Adrenal gland (tissue), 12 donors: ENCODE data around the gene FCSK. TPM values are rescaled to one million over a fixed set of nuclear protein-coding genes. Genes with fewer than 3 reads are reported as not detected.

Source experiments
- DNase-seq, 7 donors: peaks; one replicate each; pipeline ENCODE4 v3.0.0-alpha.2; 2019 to 2020
- H3K27ac ChIP-seq, 5 donors: fragments of 200-600 bp; sonication (generic) in 4 of 5; 1 replicate in 3 of 5; 2 replicates in 2 of 5; pipeline versions ENCODE4 v1.5.1 to v1.8.0; 2016 to 2020; ENCODE audit warnings: mild to moderate bottlenecking in 1 of 5
- H3K27me3 ChIP-seq: fragments of 200-600 bp; 2 replicates; pipeline ENCODE4 v1.8.0; 2021
- H3K36me3 ChIP-seq, 2 donors: fragments of 200-600 bp; replicated peaks in 1 of 2; 1 replicate in 1 of 2; 2 replicates in 1 of 2; pipeline versions ENCODE4 v1.5.1 to v1.8.0; 2018 to 2022
- H3K4me1 ChIP-seq, 2 donors: fragments of 200-600 bp; replicated peaks in 1 of 2; 1 replicate in 1 of 2; 2 replicates in 1 of 2; pipeline versions ENCODE4 v1.5.1 to v1.8.0; 2018 to 2021
- H3K4me3 ChIP-seq, 4 donors: fragments of 200-600 bp; sonication (generic) in 3 of 4; one replicate each; pipeline ENCODE4 v1.5.1; 2016 to 2018
- H3K9me3 ChIP-seq, 3 donors: fragments of 200-600 bp; sonication (generic) in 1 of 3; replicated peaks in 1 of 3; 1 replicate in 2 of 3; 2 replicates in 1 of 3; pipeline versions ENCODE4 v1.5.1 to v1.8.0; 2016 to 2021
- POLR2A ChIP-seq, 2 donors: fragments of 450-650 bp; IDR thresholded peaks; one replicate each; pipeline ENCODE4 v1.6.1; 2017; ENCODE audit warnings: antibody characterized with exemption in 2 of 2, mild to moderate bottlenecking in 2 of 2, moderate library complexity in 1 of 2
- WGBS, 4 donors: extraction: QIAGEN DNeasy Blood & Tissue Kit in 2 of 4; methylation state at CpG; one replicate each; pipeline versions ENCODE4 v1.1.5 to v1.1.7; 2013 to 2017; 5-methylcytosine and 5-hydroxymethylcytosine counted together
- intact Hi-C, 2 donors: fragments of 100-400 bp; cut with DNase I; formaldehyde crosslinking; loops; one replicate each; pipeline versions ENCODE4 v1.14.1 to v1.15.0; 2022 to 2023
- polyA plus RNA-seq, 3 donors: library from polyadenylated mRNA; stranded (reverse); fragments of 200-250 nt in 2 of 3; fragments of 350-450 nt in 1 of 3; fragmentation: Illumina TruSeq in 1 of 3; extraction: RNeasy Lipid Tissue Mini Kit (QIAGEN cat#74804) in 1 of 3; gene quantifications; one replicate each; pipeline ENCODE4 v1.2.3, GENCODE V29; 2013 to 2014
- total RNA-seq, 9 donors: library from RNA; depleted of rRNA in 4 of 9; stranded (reverse); fragments of >200 nt in 4 of 9; fragments of 120-200 nt in 1 of 9; fragmentation: NEBNext Ultra II Directional in 1 of 9; extraction: Animal tissue kit (Norgen Biotek cat#: 25700) in 1 of 9; gene quantifications; one replicate each; pipeline versions ENCODE4 v1.1.0 to v1.2.4, GENCODE V29; 2013 to 2023
- TF ChIP-seq, protein P1 (sequence below), 6 experiments: fragments of 450-650 bp in 4 of 6; fragments of 200-600 bp in 2 of 6; sonication (generic) in 1 of 6; IDR thresholded peaks; 1 replicate in 5 of 6; 2 replicates in 1 of 6; pipeline versions ENCODE4 v1.5.1 to v1.8.0; 2016 to 2021; ENCODE audit warnings: antibody characterized with exemption in 6 of 6, mild to moderate bottlenecking in 2 of 6, moderate library complexity in 1 of 6
- donor health status: healthy with polysubstance abuse.
- donor health status: Bipolar disorder and iron deficiency.
- donor health status: DM: yes; HTN: yes; CAD: no.
- donor health status: DM: no; HTN: no; CAD: no.
- donor health status: DM: no; HTN: no; CAD: no.
- donor health status: DM: yes; HTN: yes; CAD: no.

The FCSK gene
- total and polyA plus RNA-seq, 12 donors: 5.2 to 34.8 (median 23.0) TPM

GRCh38 chr16:70440009-70440692 lies 14.2 kb upstream of the FCSK start:
- WGBS, 4 donors: 73 to 81% (median 75%) methylated on average over 11 of the region's 11 CpGs

DNA sequence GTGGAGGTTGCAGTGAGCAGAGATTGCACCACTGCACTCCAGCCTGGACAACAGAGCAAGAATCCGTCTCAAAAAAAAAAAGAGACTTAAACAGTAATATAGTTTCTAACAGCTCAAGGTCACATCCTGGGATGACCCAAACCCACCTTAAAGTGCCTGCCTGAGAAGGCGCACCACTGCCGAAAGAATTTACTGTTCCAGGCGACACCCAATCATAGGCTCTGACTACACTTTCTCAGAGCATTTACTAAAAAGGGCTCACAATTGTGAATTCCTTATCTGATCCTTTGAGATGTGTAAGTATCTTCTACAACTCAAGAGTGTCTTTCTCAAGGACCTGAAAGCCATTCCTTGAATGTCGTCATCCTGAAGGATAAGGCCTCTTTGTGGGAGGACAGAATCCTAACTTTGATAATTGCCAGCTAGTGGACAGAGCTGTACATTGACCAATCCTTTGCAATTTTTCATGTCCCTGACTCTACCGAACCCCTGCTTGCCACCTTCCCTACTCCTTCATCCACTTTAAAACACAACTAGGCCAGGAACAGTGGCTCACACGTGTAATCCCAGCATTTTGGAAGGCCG lies 12.9 kb upstream of the FCSK start:
- DNase-seq: no peak
- no peak overlapping the region for H3K4me3 ChIP-seq
- peaks cover 0 to 16% of the 10 kb centered on the region in 2 donors for H3K4me1 ChIP-seq
- intact Hi-C loops: no loop called here
- H3K36me3 ChIP-seq: no peaks in the 10 kb centered on the region
- no peak overlapping the region for H3K27ac ChIP-seq
- TF ChIP-seq, protein P1, sequence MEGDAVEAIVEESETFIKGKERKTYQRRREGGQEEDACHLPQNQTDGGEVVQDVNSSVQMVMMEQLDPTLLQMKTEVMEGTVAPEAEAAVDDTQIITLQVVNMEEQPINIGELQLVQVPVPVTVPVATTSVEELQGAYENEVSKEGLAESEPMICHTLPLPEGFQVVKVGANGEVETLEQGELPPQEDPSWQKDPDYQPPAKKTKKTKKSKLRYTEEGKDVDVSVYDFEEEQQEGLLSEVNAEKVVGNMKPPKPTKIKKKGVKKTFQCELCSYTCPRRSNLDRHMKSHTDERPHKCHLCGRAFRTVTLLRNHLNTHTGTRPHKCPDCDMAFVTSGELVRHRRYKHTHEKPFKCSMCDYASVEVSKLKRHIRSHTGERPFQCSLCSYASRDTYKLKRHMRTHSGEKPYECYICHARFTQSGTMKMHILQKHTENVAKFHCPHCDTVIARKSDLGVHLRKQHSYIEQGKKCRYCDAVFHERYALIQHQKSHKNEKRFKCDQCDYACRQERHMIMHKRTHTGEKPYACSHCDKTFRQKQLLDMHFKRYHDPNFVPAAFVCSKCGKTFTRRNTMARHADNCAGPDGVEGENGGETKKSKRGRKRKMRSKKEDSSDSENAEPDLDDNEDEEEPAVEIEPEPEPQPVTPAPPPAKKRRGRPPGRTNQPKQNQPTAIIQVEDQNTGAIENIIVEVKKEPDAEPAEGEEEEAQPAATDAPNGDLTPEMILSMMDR (IDR thresholded peaks at IDR 0.05): no peak
- TF ChIP-seq POLR2A (IDR thresholded peaks at IDR 0.05): no peak
- WGBS, 4 donors: 79 to 89% (median 86%) methylated on average over 8 of the region's 8 CpGs
- no peaks in the 10 kb centered on the region for H3K27me3 ChIP-seq
- H3K9me3 ChIP-seq: no peaks in the 10 kb centered on the region

More at GRCh38 chr16:70440009-70440692, 14.2 kb upstream of the FCSK start:
- Histone ChIP-seq H3K27me3 (no peaks in the 10 kb centered on the region), H3K27ac (no peak overlapping the region), H3K4me3 (no peak overlapping the region), H3K9me3 (no peaks in the 10 kb centered on the region), H3K36me3 (no peaks in the 10 kb centered on the region), H3K4me1 (peaks cover 0 to 16% of the 10 kb centered on the region in 2 donors)
- no peak for DNase-seq
- no peak for TF ChIP-seq POLR2A (IDR thresholded peaks at IDR 0.05)
- TF ChIP-seq, protein P1 (IDR thresholded peaks at IDR 0.05): no peak
- intact Hi-C loops: no loop called here

GRCh38 chr16:70442344-70442743 lies 12.1 kb upstream of the FCSK start:
- TF ChIP-seq, protein P1 (IDR thresholded peaks at IDR 0.05): no peak
- TF ChIP-seq POLR2A (IDR thresholded peaks at IDR 0.05): no peak
- no peaks in the 10 kb centered on the region for H3K36me3 ChIP-seq
- peaks cover 0 to 8% of the 10 kb centered on the region in 2 donors for H3K4me1 ChIP-seq
- no peak for DNase-seq
- WGBS, 4 donors: 90 to 94% (median 92%) methylated on average over 7 of the region's 7 CpGs
- H3K9me3 ChIP-seq: no peaks in the 10 kb centered on the region
- no peak overlapping the region for H3K27ac ChIP-seq
- intact Hi-C loops: no loop called here
- no peak overlapping the region for H3K4me3 ChIP-seq
- no peaks in the 10 kb centered on the region for H3K27me3 ChIP-seq

DNA sequence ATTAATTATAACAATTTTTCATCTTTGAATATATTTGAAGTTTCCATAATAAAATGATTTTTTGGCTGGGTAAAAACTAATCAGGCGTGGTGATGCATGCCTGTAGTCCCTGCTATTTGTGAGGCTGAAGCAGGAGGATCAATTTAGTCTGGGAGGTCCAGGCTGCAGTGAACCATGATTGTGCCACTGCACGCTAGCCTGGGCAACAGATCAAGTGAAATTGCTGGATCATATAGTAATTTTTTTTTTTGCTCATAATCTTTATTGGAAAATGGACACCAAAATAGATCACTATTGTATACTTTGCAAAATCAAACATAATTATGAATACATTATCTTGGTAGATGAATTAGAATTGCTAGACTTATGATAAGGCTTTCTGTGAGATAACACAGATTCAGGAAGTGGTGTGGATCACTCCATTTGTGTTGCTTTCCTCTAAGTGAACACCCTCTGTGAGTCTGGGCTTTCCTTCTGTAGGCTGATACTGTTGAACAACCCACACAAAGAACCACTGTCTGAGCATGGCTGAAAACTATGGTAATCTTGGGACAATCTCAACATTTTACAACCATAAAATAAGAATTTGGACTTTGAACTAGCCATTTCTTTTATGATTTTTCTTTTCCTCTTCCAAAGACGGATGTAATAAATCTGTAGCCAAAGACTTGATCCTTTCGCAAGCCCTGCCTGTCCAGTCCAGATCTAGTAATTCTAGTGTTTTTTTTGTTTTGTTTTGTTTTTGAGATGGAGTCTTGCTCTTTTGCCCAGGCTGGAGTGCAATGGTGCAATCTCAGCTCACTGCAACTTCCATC lies 9.9 kb upstream of the FCSK start:
- Histone ChIP-seq H3K4me1 (no peaks in the 10 kb centered on the region), H3K9me3 (no peaks in the 10 kb centered on the region), H3K4me3 (no peak overlapping the region), H3K27ac (no peak overlapping the region), H3K36me3 (no peaks in the 10 kb centered on the region), H3K27me3 (no peaks in the 10 kb centered on the region)
- TF ChIP-seq, protein P1 (IDR thresholded peaks at IDR 0.05): no peak
- no peak for TF ChIP-seq POLR2A (IDR thresholded peaks at IDR 0.05)
- DNase-seq: no peak
- WGBS, 4 donors: 72 to 83% (median 77%) methylated on average over 4 of the region's 4 CpGs
- intact Hi-C loops: no loop called here
